ENCODE results near the gene BTF3. TPM values are rescaled to one million over a fixed set of nuclear protein-coding genes. Genes with fewer than 3 reads are reported as not detected.
A peak's percentile ranks its signal among the peaks of the same experiment; 100 is the strongest.

BTF3 gene
- total and polyA plus RNA-seq, 2 of the 8 experiments (the other 6 are each of a cell fraction or from before 2014, with no cell fraction given), result 396 to 754 TPM

- Histone ChIP-seq H3K4me2 (ENCODE audit: insufficient read depth in 1 of 2, low read depth in 2 of 2, low read length in 2 of 2) (peak overlapping the region; percentile 61 to 68), H3K4me1 (replicated peaks in 1 of 4; ENCODE audit: control insufficient read depth in 3 of 4, insufficient read depth in 4 of 4, low read length in 3 of 4) (peaks cover 14 to 24% (median 21%) of the 10 kb centered on the region in 4 experiments), H3K14ac (ENCODE audit: insufficient read length) (peak overlapping the region; percentile 3), H3K4ac (replicated peaks; ENCODE audit: insufficient read length, low read depth, low read length) (no peak overlapping the region), H2BK120ac (replicated peaks; ENCODE audit: low read depth, low read length) (peak overlapping the region; percentile 98), H3K27me3 (replicated peaks in 1 of 4; ENCODE audit: control insufficient read depth in 3 of 4, extremely low read depth in 1 of 4, insufficient read depth in 3 of 4, low read length in 3 of 4) (no peaks in the 10 kb centered on the region), H3K23me2 (ENCODE audit: low read depth, low read length) (no peaks in the 10 kb centered on the region; the same call in 1 of the 2 replicates), H3K4me3 (ENCODE audit: extremely low read depth in 1 of 4, insufficient read depth in 2 of 4, low read depth in 3 of 4, low read length in 4 of 4) (peak overlapping the region in 1 of 4 experiments; percentile 40; a peak in 3 of 8 replicates), H3K18ac (ENCODE audit: extremely low read depth, low read length) (peak overlapping the region; percentile 91; the same call in 1 of the 2 replicates), H3K9me3 (ENCODE audit: insufficient read depth in 2 of 2, low read depth in 1 of 2, low read length in 1 of 2) (no peaks in the 10 kb centered on the region), H3K9ac (replicated peaks in 1 of 4; ENCODE audit: extremely low read depth in 1 of 4, low read depth in 3 of 4, low read length in 3 of 4) (no peak overlapping the region; a peak in 2 of 7 replicates), H2BK15ac (ENCODE audit: low read length) (no peak overlapping the region), H2AK5ac (ENCODE audit: low read depth, low read length) (peak overlapping the region; percentile 97), H3K79me2 (ENCODE audit: control insufficient read depth in 1 of 2, insufficient read depth in 2 of 2, low read length in 2 of 2) (no peaks in the 10 kb centered on the region), H2BK5ac (ENCODE audit: low read depth, low read length) (peak overlapping the region; percentile 97), H2BK20ac (ENCODE audit: low read length) (peak overlapping the region; percentile 93; the same call in 1 of the 2 replicates), H2AFZ (ENCODE audit: low read length) (no peak overlapping the region), H3K27ac (ENCODE audit: low read depth, low read length) (peak overlapping the region; percentile 76), H4K20me1 (replicated peaks in 1 of 2; ENCODE audit: control insufficient read depth in 1 of 2, insufficient read depth in 2 of 2, low read length in 2 of 2) (no peaks in the 10 kb centered on the region), H2BK12ac (ENCODE audit: low read depth, low read length) (peak overlapping the region; percentile 91), H4K91ac (replicated peaks; ENCODE audit: insufficient read length, low read length) (peak overlapping the region; percentile 95), H4K5ac (ENCODE audit: insufficient read length, low read depth, low read length) (peak overlapping the region; percentile 63), H3K23ac (ENCODE audit: insufficient read length) (no peak overlapping the region), H3K56ac (replicated peaks; ENCODE audit: insufficient read length, low read depth, low read length) (no peak overlapping the region), H4K8ac (ENCODE audit: extremely low read depth, insufficient read depth, low read length) (no peak overlapping the region), H3K79me1 (ENCODE audit: low read depth, low read length) (no peaks in the 10 kb centered on the region), H3K36me3 (ENCODE audit: control insufficient read depth in 2 of 4, insufficient read depth in 4 of 4, low read length in 3 of 4) (no peaks in the 10 kb centered on the region)
- DNase-seq (ENCODE audit: low read depth in 1 of 2, low spot score in 2 of 2) (peak; percentile 55 to 85), FAIRE-seq (peak; percentile 90)
- POLR2A ChIA-PET (ENCODE audit: partially characterized antibody), result interaction anchor here (1.0 to 9.3 kb wide), 14 partner anchors 8 to 569 kb away, joined by 3 to 170 read pairs (median 8); partner anchors contain the start of genes BTF3 and FOXD1
- CTCF ChIA-PET (ENCODE audit: partially characterized antibody), result interaction anchor here (0.8 to 5.3 kb wide), 15 partner anchors 8 to 44 kb away, joined by 3 to 38 read pairs (median 5); partner anchors contain the start of gene FOXD1
- 24% methylated on average over 3 of the region's 3 CpGs; no CpG with 5 or more reads in 1 of the 2 experiments for WGBS, 2 experiments (ENCODE audit: extremely low coverage in 1 of 2, insufficient coverage in 1 of 2, insufficient read length in 1 of 2, insufficient replicate concordance in 2 of 2, low coverage in 1 of 2, low lambda C conversion rate in 2 of 2, missing lambda C conversion rate in 1 of 2)
- TF ChIP-seq POLR2AphosphoS5 (IDR thresholded peaks at IDR 0.05; ENCODE audit: low read depth, low read length) (peak; percentile 28; the same call in 1 of the 2 replicates), SP1 (IDR thresholded peaks at IDR 0.05; ENCODE audit: low read depth, low read length) (peak; percentile 66), TBP (IDR thresholded peaks at IDR 0.05; ENCODE audit: low read depth, low read length) (peak; percentile 37; the same call in 1 of the 2 replicates)
These were observed 11.9 kb upstream of the BTF3 start for GRCh38 chr5:73486119-73486899.
